ENCODE measurements around the gene PIAS4. TPM values are rescaled to one million over a fixed set of nuclear protein-coding genes. Genes with fewer than 3 reads are reported as not detected.

PIAS4 gene
- total RNA-seq, 1 donor from 2014 or later, result 56.3 TPM

DNA sequence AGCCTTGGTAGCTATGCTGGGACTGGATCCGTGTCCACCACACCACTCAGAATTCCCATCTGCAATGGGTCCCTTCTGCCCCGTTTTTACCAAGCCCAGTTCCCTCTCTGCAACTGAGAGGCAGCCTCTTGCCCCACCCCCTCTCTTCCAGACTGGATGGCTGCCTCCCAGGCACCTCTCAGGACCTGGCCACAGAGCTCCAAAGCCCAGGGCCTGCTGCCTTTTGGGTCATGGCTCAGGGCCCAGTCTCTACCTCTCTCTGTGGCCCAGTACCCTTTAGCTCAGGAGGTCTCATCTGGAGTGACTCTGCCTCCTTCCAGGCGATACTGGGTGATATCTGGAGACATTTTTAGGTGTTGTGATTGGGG lies 69.5 kb downstream of the PIAS4 start:
- H3K27me3 Mint-ChIP-seq, result peaks cover 3% of the 10 kb centered on the region
- H3K36me3 Mint-ChIP-seq (ENCODE audit: insufficient read depth), result no peaks in the 10 kb centered on the region

GRCh38 chr19:4077800-4078684 lies 70.5 kb downstream of the PIAS4 start:
- no peaks in the 10 kb centered on the region for H3K9me3 Mint-ChIP-seq (ENCODE audit: low read depth)
- no peak overlapping the region for H3K27ac Mint-ChIP-seq
- no peak for TF ChIP-seq CTCF (IDR thresholded peaks at IDR 0.05; ENCODE audit: unreplicated experiment)
- H3K36me3 Mint-ChIP-seq (ENCODE audit: insufficient read depth), result no peaks in the 10 kb centered on the region
- H3K4me1 Mint-ChIP-seq (ENCODE audit: low read depth), result no peaks in the 10 kb centered on the region
- DNase-seq (ENCODE audit: low spot score, unreplicated experiment), result no peak
- H3K4me3 Mint-ChIP-seq (ENCODE audit: low read depth), result no peak overlapping the region
- peaks cover 3% of the 10 kb centered on the region for H3K27me3 Mint-ChIP-seq

More for the DNA sequence above, 69.5 kb downstream of the PIAS4 start:
- DNase-seq (ENCODE audit: low spot score, unreplicated experiment), result no peak
- Mint-ChIP-seq H3K4me3 (ENCODE audit: low read depth) (no peak overlapping the region), H3K9me3 (ENCODE audit: low read depth) (no peaks in the 10 kb centered on the region), H3K27ac (no peak overlapping the region), H3K4me1 (ENCODE audit: low read depth) (no peaks in the 10 kb centered on the region)
- no peak for TF ChIP-seq CTCF (IDR thresholded peaks at IDR 0.05; ENCODE audit: unreplicated experiment)

GRCh38 chr19:4080473-4080872 lies 72.9 kb downstream of the PIAS4 start:
- H3K4me1 Mint-ChIP-seq (ENCODE audit: low read depth), result peaks cover 1% of the 10 kb centered on the region
- no peak overlapping the region for H3K27ac Mint-ChIP-seq
- no peaks in the 10 kb centered on the region for H3K36me3 Mint-ChIP-seq (ENCODE audit: insufficient read depth)
- no peak for TF ChIP-seq CTCF (IDR thresholded peaks at IDR 0.05; ENCODE audit: unreplicated experiment)
- H3K9me3 Mint-ChIP-seq (ENCODE audit: low read depth), result no peaks in the 10 kb centered on the region
- H3K4me3 Mint-ChIP-seq (ENCODE audit: low read depth), result no peak overlapping the region
- peaks cover 3% of the 10 kb centered on the region for H3K27me3 Mint-ChIP-seq
- no peak for DNase-seq (ENCODE audit: low spot score, unreplicated experiment)

GRCh38 chr19:4081441-4082129 lies 74.0 kb downstream of the PIAS4 start:
- H3K27ac Mint-ChIP-seq, result no peak overlapping the region
- DNase-seq (ENCODE audit: low spot score, unreplicated experiment), result no peak
- H3K36me3 Mint-ChIP-seq (ENCODE audit: insufficient read depth), result no peaks in the 10 kb centered on the region
- H3K27me3 Mint-ChIP-seq, result peaks cover 3% of the 10 kb centered on the region
- TF ChIP-seq CTCF (IDR thresholded peaks at IDR 0.05; ENCODE audit: unreplicated experiment), result no peak
- no peaks in the 10 kb centered on the region for H3K9me3 Mint-ChIP-seq (ENCODE audit: low read depth)
- H3K4me3 Mint-ChIP-seq (ENCODE audit: low read depth), result no peak overlapping the region
- H3K4me1 Mint-ChIP-seq (ENCODE audit: low read depth), result peaks cover 5% of the 10 kb centered on the region

GRCh38 chr19:4082172-4082571 lies 74.6 kb downstream of the PIAS4 start:
- TF ChIP-seq CTCF (IDR thresholded peaks at IDR 0.05; ENCODE audit: unreplicated experiment), result no peak
- DNase-seq (ENCODE audit: low spot score, unreplicated experiment), result no peak
- H3K4me1 Mint-ChIP-seq (ENCODE audit: low read depth), result peaks cover 6% of the 10 kb centered on the region
- no peak overlapping the region for H3K4me3 Mint-ChIP-seq (ENCODE audit: low read depth)
- no peaks in the 10 kb centered on the region for H3K9me3 Mint-ChIP-seq (ENCODE audit: low read depth)
- H3K36me3 Mint-ChIP-seq (ENCODE audit: insufficient read depth), result no peaks in the 10 kb centered on the region
- H3K27me3 Mint-ChIP-seq, result peaks cover 3% of the 10 kb centered on the region
- H3K27ac Mint-ChIP-seq, result no peak overlapping the region

All from progenitor cell of endocrine pancreas (in vitro differentiated cells).